ENCODE data around the gene ENPEP. TPM values are rescaled to one million over a fixed set of nuclear protein-coding genes. Genes with fewer than 3 reads are reported as not detected.
"Not testable (repeated sequence)": the region's sequence is repeated elsewhere in the genome, so short reads cannot be mapped to it uniquely, and the experiment has no call there.

ENPEP gene, protein sequence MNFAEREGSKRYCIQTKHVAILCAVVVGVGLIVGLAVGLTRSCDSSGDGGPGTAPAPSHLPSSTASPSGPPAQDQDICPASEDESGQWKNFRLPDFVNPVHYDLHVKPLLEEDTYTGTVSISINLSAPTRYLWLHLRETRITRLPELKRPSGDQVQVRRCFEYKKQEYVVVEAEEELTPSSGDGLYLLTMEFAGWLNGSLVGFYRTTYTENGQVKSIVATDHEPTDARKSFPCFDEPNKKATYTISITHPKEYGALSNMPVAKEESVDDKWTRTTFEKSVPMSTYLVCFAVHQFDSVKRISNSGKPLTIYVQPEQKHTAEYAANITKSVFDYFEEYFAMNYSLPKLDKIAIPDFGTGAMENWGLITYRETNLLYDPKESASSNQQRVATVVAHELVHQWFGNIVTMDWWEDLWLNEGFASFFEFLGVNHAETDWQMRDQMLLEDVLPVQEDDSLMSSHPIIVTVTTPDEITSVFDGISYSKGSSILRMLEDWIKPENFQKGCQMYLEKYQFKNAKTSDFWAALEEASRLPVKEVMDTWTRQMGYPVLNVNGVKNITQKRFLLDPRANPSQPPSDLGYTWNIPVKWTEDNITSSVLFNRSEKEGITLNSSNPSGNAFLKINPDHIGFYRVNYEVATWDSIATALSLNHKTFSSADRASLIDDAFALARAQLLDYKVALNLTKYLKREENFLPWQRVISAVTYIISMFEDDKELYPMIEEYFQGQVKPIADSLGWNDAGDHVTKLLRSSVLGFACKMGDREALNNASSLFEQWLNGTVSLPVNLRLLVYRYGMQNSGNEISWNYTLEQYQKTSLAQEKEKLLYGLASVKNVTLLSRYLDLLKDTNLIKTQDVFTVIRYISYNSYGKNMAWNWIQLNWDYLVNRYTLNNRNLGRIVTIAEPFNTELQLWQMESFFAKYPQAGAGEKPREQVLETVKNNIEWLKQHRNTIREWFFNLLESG
- polyA plus RNA-seq (not detected in 3 replicates), polyA minus RNA-seq (not detected in 3 replicates)
- polyA plus RNA-seq (2011; ENCODE audit: low read depth): not detected
- not detected in 2 replicates for polyA plus RNA-seq (2011; cell fraction: cytosol; rRNA removed)
- polyA plus RNA-seq (2011; cell fraction: nucleus; rRNA removed): not detected in 2 replicates
- not detected in 2 replicates for polyA plus RNA-seq (2012; ENCODE audit: low replicate concordance)
- polyA minus RNA-seq (2011; cell fraction: cytosol; rRNA and poly(A)+ RNA removed): not detected
- polyA minus RNA-seq (2011; cell fraction: nucleus; rRNA and poly(A)+ RNA removed): not detected in 2 replicates

GRCh38 chr4:110475881-110476818 is at the start of gene ENPEP:
Gene ENPEP (plus strand): TSS chr4:110476155. CDS start chr4:110476415, 260 bp downstream.
- FAIRE-seq: no peak
- no peak within 1 kb of the TSS for H3K27ac ChIP-seq (ENCODE audit: control insufficient read depth, insufficient read depth, low read length)
- no peak within 1 kb of the TSS for H3K9ac ChIP-seq (ENCODE audit: control insufficient read depth, extremely low read depth, insufficient read depth, low read length)
- H3K4me2 ChIP-seq (ENCODE audit: control insufficient read depth, extremely low read depth, insufficient read depth, low read depth, low read length): peak within 1 kb of the TSS; percentile 38
- H3K79me2 ChIP-seq (ENCODE audit: control insufficient read depth, insufficient read depth, low read length): no peaks in the 10 kb centered on the region
- H4K20me1 ChIP-seq (ENCODE audit: control insufficient read depth, extremely low read depth, insufficient read depth, low read length): no peaks in the 10 kb centered on the region
- dilution Hi-C loops (cut with MboI; ENCODE audit: extremely low pct_ligation_motif_present, low sequenced_read_pairs): no loop called here
- peak within 1 kb of the TSS; percentile 38 for H2AFZ ChIP-seq (ENCODE audit: control insufficient read depth, low read length)
- H3K9me3 ChIP-seq (ENCODE audit: control insufficient read depth, low read depth, low read length): no peaks in the 10 kb centered on the region
- no peaks in the 10 kb centered on the region for H3K9me1 ChIP-seq (ENCODE audit: control insufficient read depth, extremely low read depth, insufficient read depth, low read length)
- H3K4me1 ChIP-seq (ENCODE audit: control insufficient read depth, extremely low read depth, insufficient read depth, low read length): no peaks in the 10 kb centered on the region
- H3K36me3 ChIP-seq (ENCODE audit: control insufficient read depth in 2 of 2, extremely low read depth in 1 of 2, insufficient read depth in 2 of 2, low read length in 2 of 2): no peaks in the 10 kb centered on the region
- peaks cover 9% of the 10 kb centered on the region for H3K27me3 ChIP-seq (ENCODE audit: control insufficient read depth, extremely low read depth, insufficient read depth, low read length)
- H3K4me3 ChIP-seq (ENCODE audit: control insufficient read depth in 2 of 3, extremely low read depth in 1 of 3, insufficient read depth in 2 of 3, low read depth in 1 of 3, low read length in 3 of 3): no peak within 1 kb of the TSS
- no peak for DNase-seq (ENCODE audit: low read depth, low spot score)
- TF ChIP-seq CTCF (optimal IDR thresholded peaks at IDR 0.05 in 1 of 3, IDR thresholded peaks at IDR 0.05 in 1 of 3, conservative IDR thresholded peaks at IDR 0.05 in 1 of 3; ENCODE audit: extremely low read depth in 1 of 3, insufficient read depth in 2 of 3, low read length in 3 of 3) (no peak), EZH2 (IDR thresholded peaks at IDR 0.05; ENCODE audit: low read length) (no peak)

DNA sequence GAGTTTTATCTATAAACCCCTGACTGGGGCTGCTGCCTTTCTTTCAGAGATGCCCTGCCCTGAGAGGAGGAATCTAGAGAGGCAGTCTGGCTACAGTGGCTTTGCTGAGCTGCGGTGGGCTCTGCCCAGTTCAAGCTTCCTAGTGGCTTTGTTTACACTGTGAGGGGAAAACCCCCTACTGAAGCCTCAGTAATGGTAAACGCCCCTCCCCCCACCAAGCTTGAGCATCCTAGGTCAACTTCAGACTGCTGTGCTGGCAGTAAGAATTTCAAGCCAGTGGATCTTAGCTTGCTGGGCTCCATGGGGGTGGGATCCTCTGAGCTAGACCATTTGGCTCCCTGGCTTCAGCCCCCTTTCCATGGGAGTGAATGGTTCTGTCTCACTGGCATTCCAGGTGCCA is 44.1 kb upstream of the ENPEP start:
- DNase-seq (ENCODE audit: low read depth, low spot score); H3K4me1 ChIP-seq (ENCODE audit: control insufficient read depth, extremely low read depth, insufficient read depth, low read length); H3K9me1 ChIP-seq (ENCODE audit: control insufficient read depth, extremely low read depth, insufficient read depth, low read length); H3K4me3 ChIP-seq (ENCODE audit: control insufficient read depth in 2 of 3, extremely low read depth in 1 of 3, insufficient read depth in 2 of 3, low read depth in 1 of 3, low read length in 3 of 3); H3K27me3 ChIP-seq (ENCODE audit: control insufficient read depth, extremely low read depth, insufficient read depth, low read length); H3K79me2 ChIP-seq (ENCODE audit: control insufficient read depth, insufficient read depth, low read length); H3K9me3 ChIP-seq (ENCODE audit: control insufficient read depth, low read depth, low read length); H2AFZ ChIP-seq (ENCODE audit: control insufficient read depth, low read length); H3K36me3 ChIP-seq (ENCODE audit: control insufficient read depth in 2 of 2, extremely low read depth in 1 of 2, insufficient read depth in 2 of 2, low read length in 2 of 2); dilution Hi-C loops (cut with MboI; ENCODE audit: extremely low pct_ligation_motif_present, low sequenced_read_pairs); H3K27ac ChIP-seq (ENCODE audit: control insufficient read depth, insufficient read depth, low read length); H3K4me2 ChIP-seq (ENCODE audit: control insufficient read depth, extremely low read depth, insufficient read depth, low read depth, low read length); H3K9ac ChIP-seq (ENCODE audit: control insufficient read depth, extremely low read depth, insufficient read depth, low read length); FAIRE-seq; H4K20me1 ChIP-seq (ENCODE audit: control insufficient read depth, extremely low read depth, insufficient read depth, low read length): not testable (repeated sequence)

DNA sequence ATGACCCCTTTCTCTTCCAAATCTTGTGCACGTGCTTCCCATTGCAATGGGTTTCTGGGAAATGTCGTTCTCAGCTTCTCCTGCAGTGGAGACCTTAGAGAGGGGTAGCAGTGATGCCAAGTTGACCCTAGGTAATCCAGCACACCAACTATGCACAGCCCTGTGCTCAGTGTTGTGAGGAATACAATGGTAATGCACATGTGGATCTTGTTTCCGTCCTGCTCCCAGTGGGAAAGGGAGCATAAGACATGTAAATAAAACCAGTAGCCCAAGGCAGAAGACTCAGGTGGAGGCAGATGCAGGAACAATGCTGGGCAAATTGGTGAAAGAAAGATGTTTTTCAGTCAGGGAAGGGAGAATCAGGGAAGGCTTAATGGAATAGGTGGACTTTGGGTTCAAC is 38.7 kb upstream of the ENPEP start:
- H3K9me1 ChIP-seq (ENCODE audit: control insufficient read depth, extremely low read depth, insufficient read depth, low read length); H3K4me1 ChIP-seq (ENCODE audit: control insufficient read depth, extremely low read depth, insufficient read depth, low read length); H3K9me3 ChIP-seq (ENCODE audit: control insufficient read depth, low read depth, low read length); DNase-seq (ENCODE audit: low read depth, low spot score); H3K4me2 ChIP-seq (ENCODE audit: control insufficient read depth, extremely low read depth, insufficient read depth, low read depth, low read length); H3K9ac ChIP-seq (ENCODE audit: control insufficient read depth, extremely low read depth, insufficient read depth, low read length); H3K36me3 ChIP-seq (ENCODE audit: control insufficient read depth in 2 of 2, extremely low read depth in 1 of 2, insufficient read depth in 2 of 2, low read length in 2 of 2); dilution Hi-C loops (cut with MboI; ENCODE audit: extremely low pct_ligation_motif_present, low sequenced_read_pairs); FAIRE-seq; H3K79me2 ChIP-seq (ENCODE audit: control insufficient read depth, insufficient read depth, low read length); H4K20me1 ChIP-seq (ENCODE audit: control insufficient read depth, extremely low read depth, insufficient read depth, low read length); H2AFZ ChIP-seq (ENCODE audit: control insufficient read depth, low read length); H3K27me3 ChIP-seq (ENCODE audit: control insufficient read depth, extremely low read depth, insufficient read depth, low read length); H3K4me3 ChIP-seq (ENCODE audit: control insufficient read depth in 2 of 3, extremely low read depth in 1 of 3, insufficient read depth in 2 of 3, low read depth in 1 of 3, low read length in 3 of 3); H3K27ac ChIP-seq (ENCODE audit: control insufficient read depth, insufficient read depth, low read length): not testable (repeated sequence)
